AG20443 (cell line): ENCODE results near the gene EEFSEC.

Experiments used
- DNase-seq: peaks from one replicate; pipeline ENCODE4 v3.0.0; 2012; ENCODE audit warnings: low spot score, mixed read lengths

EEFSEC gene

GRCh38 chr3:128351546-128351945 lies 198.3 kb downstream of the EEFSEC start:
- no peak for DNase-seq

- no peak for DNase-seq
Measured at GRCh38 chr3:128352326-128352725, 199.0 kb downstream of the EEFSEC start.

- no peak for DNase-seq
Measured at GRCh38 chr3:128353361-128353965, 200.2 kb downstream of the EEFSEC start.

DNA sequence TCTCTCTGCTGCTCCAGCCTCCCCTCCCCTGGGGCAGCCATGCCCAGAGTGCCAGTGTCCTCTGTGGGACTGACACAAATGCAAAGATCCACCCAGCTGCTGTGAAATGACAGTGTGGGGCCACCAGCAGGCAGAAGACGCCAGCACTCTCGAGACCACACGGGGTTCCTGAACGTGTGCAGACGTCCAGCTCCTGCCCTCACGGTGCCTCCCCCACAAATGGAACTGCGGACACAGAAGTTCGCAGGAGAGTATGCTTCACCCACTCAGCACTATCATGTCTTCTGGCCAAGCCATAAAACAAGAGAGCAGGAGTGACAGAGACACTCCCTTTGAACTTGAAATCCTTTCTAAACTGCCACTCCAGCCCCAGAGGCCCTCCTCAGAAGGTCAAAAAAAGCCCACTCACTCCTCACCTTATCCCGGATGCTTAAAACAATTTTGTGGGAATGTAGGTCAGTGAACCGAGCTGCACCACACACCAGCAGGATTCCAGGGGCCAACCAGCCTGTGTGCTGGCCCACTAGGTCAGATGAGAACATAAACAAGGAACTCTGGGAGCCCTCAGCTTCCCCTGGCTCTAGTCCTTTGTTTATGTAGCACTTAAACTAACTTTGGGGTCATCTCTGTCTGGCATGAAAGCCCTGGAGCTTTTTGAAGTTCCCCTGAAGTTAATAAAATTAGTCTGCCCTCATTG lies 200.9 kb downstream of the EEFSEC start:
- DNase-seq: no peak

- no peak for DNase-seq
Measured at GRCh38 chr3:128354788-128355542, 201.7 kb downstream of the EEFSEC start.

GRCh38 chr3:128355543-128355919 lies 202.2 kb downstream of the EEFSEC start:
- no peak for DNase-seq

DNA sequence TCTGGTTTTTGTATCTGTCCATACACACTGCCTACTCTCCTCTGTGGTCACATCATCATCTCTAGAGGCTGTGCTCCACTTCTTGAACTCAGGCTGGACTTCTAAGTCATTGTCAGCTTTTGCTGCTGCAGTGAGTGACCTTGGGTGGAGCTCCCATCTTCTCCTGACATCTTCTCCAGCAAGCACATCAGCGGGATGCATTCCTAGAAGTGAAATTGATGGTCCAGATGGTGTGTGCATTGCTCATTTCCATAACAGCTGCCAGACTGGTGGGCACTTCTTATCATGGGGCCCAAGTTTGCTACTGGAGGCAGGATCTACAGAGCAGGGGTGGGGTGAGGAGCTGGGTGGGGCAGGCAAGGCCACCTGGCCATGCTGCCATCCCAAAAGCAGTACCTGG lies 203.5 kb downstream of the EEFSEC start:
- no peak for DNase-seq

- no peak for DNase-seq
Measured at GRCh38 chr3:128357538-128357937, 204.3 kb downstream of the EEFSEC start.

DNA sequence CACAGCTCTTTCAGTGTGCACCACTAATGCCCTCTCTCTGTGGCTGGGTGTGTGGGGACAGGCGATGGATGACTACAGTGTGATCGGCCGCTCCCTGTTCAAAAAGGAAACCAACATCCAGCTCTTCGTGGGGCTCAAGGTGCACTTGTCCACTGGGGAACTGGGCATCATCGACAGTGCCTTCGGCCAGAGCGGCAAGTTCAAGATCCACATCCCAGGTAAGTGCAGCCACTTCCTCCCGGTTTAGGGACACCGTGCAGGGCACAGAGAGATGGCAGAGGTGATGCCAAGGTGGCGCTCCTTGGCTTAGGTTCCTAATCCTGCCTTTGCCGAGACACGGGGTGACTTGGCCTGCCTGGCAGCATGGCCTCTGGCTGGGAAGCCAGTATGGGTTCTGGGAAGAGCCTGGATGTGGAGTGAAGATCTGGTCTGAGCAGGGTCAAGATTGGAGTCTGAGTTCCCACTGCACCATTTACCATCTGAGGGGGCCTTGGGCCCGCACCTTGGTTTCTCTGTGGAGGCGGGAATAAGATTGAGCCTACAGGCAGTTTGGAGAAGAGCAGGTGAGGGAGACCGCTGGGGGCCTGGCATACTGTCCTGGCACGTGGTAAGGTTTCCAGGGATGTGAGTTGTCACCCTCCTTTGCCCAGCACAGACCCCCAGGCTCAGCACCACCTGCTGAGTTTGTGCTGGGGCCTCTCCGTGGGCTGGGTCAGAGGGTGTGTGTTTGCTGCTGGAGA lies 205.0 kb downstream of the EEFSEC start:
- DNase-seq: no peak

GRCh38 chr3:128359060-128359664 lies 205.9 kb downstream of the EEFSEC start:
- no peak for DNase-seq

GRCh38 chr3:128359846-128360642 lies 206.8 kb downstream of the EEFSEC start:
- no peak for DNase-seq

- no peak for DNase-seq
Measured at GRCh38 chr3:128360705-128361271, 207.5 kb downstream of the EEFSEC start.

GRCh38 chr3:128362026-128362965 lies 209.0 kb downstream of the EEFSEC start:
- no peak for DNase-seq

GRCh38 chr3:128364291-128364690 lies 211.0 kb downstream of the EEFSEC start:
- no peak for DNase-seq

DNA sequence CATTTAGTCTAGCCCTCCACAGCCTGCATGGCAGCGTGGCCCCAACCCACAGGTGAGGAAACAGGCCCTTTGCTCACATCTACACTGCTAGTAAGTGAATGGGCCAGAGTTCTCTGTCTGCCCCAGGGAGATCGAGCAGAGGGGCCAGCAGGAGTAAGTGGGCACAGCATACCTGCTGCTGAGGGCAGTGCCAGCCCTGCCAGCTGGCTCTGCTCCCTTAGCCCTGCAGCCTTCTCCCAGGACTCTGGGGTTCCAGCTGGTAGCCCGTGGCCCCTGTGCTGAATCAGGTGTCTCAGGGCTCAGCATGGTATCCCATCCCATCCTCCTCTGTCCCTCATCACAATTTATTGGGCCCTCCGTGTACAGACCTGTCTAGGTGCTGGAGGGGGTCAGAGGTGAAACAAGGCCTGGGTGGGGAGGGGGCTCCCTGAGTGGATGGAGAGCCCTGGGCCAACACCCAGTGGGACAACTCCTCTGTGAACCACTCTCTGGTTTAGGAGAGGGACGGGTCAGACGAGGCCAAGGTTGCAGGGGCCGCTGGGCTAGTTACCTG lies 211.6 kb downstream of the EEFSEC start:
- no peak for DNase-seq

DNA sequence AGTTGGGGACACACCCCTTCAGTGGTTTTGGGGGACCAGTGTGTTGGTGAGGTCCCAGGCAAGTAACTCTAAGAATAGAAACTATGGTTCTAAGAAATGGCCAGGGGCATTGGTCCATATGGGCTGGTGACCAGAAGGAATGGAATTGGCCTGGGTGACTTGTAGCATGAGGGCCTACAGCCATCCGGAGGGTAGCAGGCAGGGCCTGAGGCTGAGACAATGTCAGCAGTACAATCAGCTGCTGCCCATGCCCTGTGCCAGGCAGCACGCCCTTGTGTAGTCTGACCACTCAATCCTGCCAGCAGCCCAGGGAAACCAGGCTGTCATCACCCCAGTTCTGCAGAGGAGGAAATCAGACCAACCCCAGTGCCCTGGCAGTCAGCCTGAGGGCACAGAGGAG lies 212.9 kb downstream of the EEFSEC start:
- DNase-seq: no peak

GRCh38 chr3:128366652-128367051 lies 213.4 kb downstream of the EEFSEC start:
- no peak for DNase-seq

- DNase-seq: no peak
Measured at GRCh38 chr3:128367221-128367620, 213.9 kb downstream of the EEFSEC start.

GRCh38 chr3:128367761-128368160 lies 214.5 kb downstream of the EEFSEC start:
- peak; percentile 43 for DNase-seq
